PC-3 (cell line): ENCODE measurements around the gene GHRL. TPM values are rescaled to one million over a fixed set of nuclear protein-coding genes. Genes with fewer than 3 reads are reported as not detected.

Experiments
- ATAC-seq: fragments of 200-7000 bp; cut with Tn5 transposase; 2 replicates; pipeline ENCODE4 v1.9.1; 2020; ENCODE audit warnings: mild to moderate bottlenecking, moderate library complexity
- BruUV-seq: library from RNA; stranded (reverse); fragments of 400-500 nt; replicated peaks from 2 replicates; lab custom pipeline; 2021; lab: Mats Ljungman, UMichigan
- CTCF ChIA-PET: fragments of 300-600 bp; sonication (Branson Sonifier 250); formaldehyde crosslinking; loops from one replicate; lab custom pipeline; 2022; ENCODE audit warnings: antibody characterized with exemption; lab: Charles Lee
- POLR2A ChIA-PET: fragments of 300-600 bp; sonication (Branson Sonifier 250); formaldehyde crosslinking; loops from one replicate; lab custom pipeline; 2022; ENCODE audit warnings: antibody characterized with exemption; ENCODE audit not compliant: unreplicated experiment; lab: Charles Lee
- DNase-seq: peaks from one replicate; pipeline ENCODE4 v3.0.0-alpha.2; 2015
- H2AFZ ChIP-seq: fragments of 300-600 bp; sonication (generic); 2 replicates; pipeline ENCODE4 v1.6.0; 2016; ENCODE audit warnings: antibody characterized with exemption, low read length
- H3F3A ChIP-seq: fragments of 300-600 bp; sonication (generic); one replicate; pipeline ENCODE4 v1.6.0; 2017; ENCODE audit warnings: antibody characterized with exemption, low read length, control low read depth, mild to moderate bottlenecking; ENCODE audit not compliant: unreplicated experiment
- H3K27ac ChIP-seq: fragments of 300-600 bp; sonication (generic); 2 replicates; pipeline ENCODE4 v1.5.1; 2016; ENCODE audit warnings: mild to moderate bottlenecking, low read length
- H3K27me3 ChIP-seq: fragments of 300-600 bp; sonication (generic); 2 replicates; pipeline ENCODE4 v1.6.1; 2016; ENCODE audit warnings: low read length, mixed read lengths
- H3K36me3 ChIP-seq: fragments of 300-600 bp; sonication (generic); 2 replicates; pipeline ENCODE4 v1.6.1; 2016; ENCODE audit warnings: low read depth, mixed run types, low read length, mixed read lengths
- H3K4me1 ChIP-seq: fragments of 300-600 bp; sonication (generic); 2 replicates; pipeline ENCODE4 v1.5.1; 2016; ENCODE audit warnings: low read length; ENCODE audit not compliant: insufficient read depth
- H3K4me2 ChIP-seq: fragments of 300-600 bp; sonication (generic); 2 replicates; pipeline ENCODE4 v1.6.0; 2016; ENCODE audit warnings: low read length
- H3K4me3 ChIP-seq: fragments of 300-600 bp; sonication (generic); 2 replicates; pipeline ENCODE4 v1.5.1; 2016; ENCODE audit warnings: mild to moderate bottlenecking, low read length, mixed read lengths
- H3K79me2 ChIP-seq: fragments of 300-600 bp; sonication (generic); 2 replicates; pipeline ENCODE4 v1.6.1; 2017; ENCODE audit warnings: low read length, mixed read lengths
- H3K9ac ChIP-seq: fragments of 300-600 bp; sonication (generic); 2 replicates; pipeline ENCODE4 v1.6.0; 2016; ENCODE audit warnings: mild to moderate bottlenecking, low read length
- H3K9me2 ChIP-seq: fragments of 300-600 bp; sonication (generic); replicated peaks from 2 replicates; pipeline ENCODE4 v1.6.1; 2016; ENCODE audit warnings: mixed run types, low read length, mixed read lengths
- H3K9me3 ChIP-seq: fragments of 300-600 bp; sonication (generic); 2 replicates; pipeline ENCODE4 v1.6.1; 2016; ENCODE audit warnings: low read length, mixed read lengths
- H4K20me1 ChIP-seq: fragments of 300-600 bp; sonication (generic); 2 replicates; pipeline ENCODE4 v1.6.1; 2016; ENCODE audit warnings: low read length, mixed read lengths
- EZH2 ChIP-seq: fragments of 300-600 bp; sonication (generic); IDR thresholded peaks from one replicate; pipeline ENCODE4 v1.6.1; 2017; ENCODE audit warnings: antibody characterized with exemption, mild to moderate bottlenecking, low read length; ENCODE audit not compliant: unreplicated experiment
- EZH2phosphoT487 ChIP-seq: fragments of 300-600 bp; sonication (generic); IDR thresholded peaks from 2 replicates; pipeline ENCODE4 v1.6.1; 2018; ENCODE audit warnings: mild to moderate bottlenecking, antibody characterized with exemption, low read length, borderline replicate concordance
- intact Hi-C: fragments of 100-400 bp; cut with micrococcal nuclease; formaldehyde crosslinking; loops from 2 replicates; pipeline ENCODE4 v1.9.0; 2023
- total RNA-seq: library from RNA; depleted of rRNA; stranded (reverse); fragments of >200 nt; gene quantifications from 2 replicates; pipeline ENCODE4 v1.2.3, GENCODE V29; 2014
- TF ChIP-seq, protein P1 (sequence below): fragments of 300-600 bp; sonication (generic); conservative IDR thresholded peaks from 2 replicates; pipeline ENCODE4 v1.5.1; 2017; ENCODE audit warnings: antibody characterized with exemption, low read depth, mild to moderate bottlenecking, low read length

GHRL gene
- total RNA-seq, 1 experiment from 2014 or later = not detected

DNA sequence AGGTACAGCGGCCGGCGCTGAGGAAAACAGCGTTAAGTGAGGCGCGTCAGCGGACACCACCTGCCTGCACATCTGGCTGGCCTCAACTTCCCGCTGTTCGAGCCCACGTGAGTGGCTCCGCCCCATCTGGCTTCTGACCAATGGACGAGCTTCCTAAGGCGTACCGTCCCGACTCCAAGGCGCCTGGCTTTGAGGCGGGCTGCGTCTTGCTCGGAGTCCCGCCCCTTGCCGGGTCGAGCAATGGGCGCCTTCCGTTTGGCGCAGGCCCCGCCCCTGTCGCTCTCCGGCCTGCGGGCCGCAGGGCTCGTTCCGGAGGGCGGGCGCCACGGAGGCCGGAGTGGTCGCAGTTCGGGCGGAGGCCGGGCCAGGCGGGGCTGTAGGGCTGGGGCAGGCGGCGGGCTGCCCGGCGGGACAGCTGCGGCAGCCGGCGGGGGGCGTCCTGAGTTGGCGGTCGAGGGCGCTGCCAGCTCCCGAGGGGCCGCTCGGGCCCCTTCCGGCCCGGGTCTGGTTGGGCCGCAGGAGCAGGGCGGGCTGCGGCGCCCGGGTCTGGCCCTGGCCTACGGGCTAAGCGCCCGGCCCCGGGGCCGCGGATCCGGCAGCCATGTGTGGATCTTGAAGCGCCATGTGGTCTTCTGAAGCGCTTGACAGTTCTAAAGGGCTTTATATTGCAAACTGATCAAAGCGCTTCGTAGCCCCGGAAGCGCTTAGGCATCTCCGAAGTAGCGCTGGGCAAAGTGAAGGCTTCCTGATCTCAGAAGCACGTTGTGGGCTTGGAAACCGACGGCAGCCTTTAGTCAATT lies 44.4 kb downstream of the GHRL start, which contains the start of gene TATDN2:
Gene TATDN2, plus strand, starts transcription at position 276 of the 800 bp plus-strand sequence. CDS start 742 bp downstream, outside the sequence.
- BruUV-seq = no TSS peak
- Histone ChIP-seq H2AFZ (peak within 1 kb of the TSS; percentile 82), H3K27me3 (no peaks in the 10 kb centered on the region), H3K9me2 (no peaks in the 10 kb centered on the region), H3F3A (no peaks in the 10 kb centered on the region), H3K9ac (peak within 1 kb of the TSS; percentile 92), H3K27ac (peak within 1 kb of the TSS; percentile 15), H3K4me1 (peaks cover 17% of the 10 kb centered on the region), H3K79me2 (peaks cover 41% of the 10 kb centered on the region), H4K20me1 (peaks cover 12% of the 10 kb centered on the region; the same call in 1 of the 2 replicates), H3K4me2 (peak within 1 kb of the TSS; percentile 96), H3K4me3 (peak within 1 kb of the TSS; percentile 97), H3K9me3 (peaks cover 19% of the 10 kb centered on the region), H3K36me3 (peaks cover 20% of the 10 kb centered on the region)
- CTCF ChIA-PET = interaction anchor here (0.6 kb wide), 1 partner anchor 25 kb away, joined by 3 read pairs; no protein-coding TSS in a partner anchor
- TF ChIP-seq EZH2 (no peak), EZH2phosphoT487 (no peak)
- TF ChIP-seq, protein P1, sequence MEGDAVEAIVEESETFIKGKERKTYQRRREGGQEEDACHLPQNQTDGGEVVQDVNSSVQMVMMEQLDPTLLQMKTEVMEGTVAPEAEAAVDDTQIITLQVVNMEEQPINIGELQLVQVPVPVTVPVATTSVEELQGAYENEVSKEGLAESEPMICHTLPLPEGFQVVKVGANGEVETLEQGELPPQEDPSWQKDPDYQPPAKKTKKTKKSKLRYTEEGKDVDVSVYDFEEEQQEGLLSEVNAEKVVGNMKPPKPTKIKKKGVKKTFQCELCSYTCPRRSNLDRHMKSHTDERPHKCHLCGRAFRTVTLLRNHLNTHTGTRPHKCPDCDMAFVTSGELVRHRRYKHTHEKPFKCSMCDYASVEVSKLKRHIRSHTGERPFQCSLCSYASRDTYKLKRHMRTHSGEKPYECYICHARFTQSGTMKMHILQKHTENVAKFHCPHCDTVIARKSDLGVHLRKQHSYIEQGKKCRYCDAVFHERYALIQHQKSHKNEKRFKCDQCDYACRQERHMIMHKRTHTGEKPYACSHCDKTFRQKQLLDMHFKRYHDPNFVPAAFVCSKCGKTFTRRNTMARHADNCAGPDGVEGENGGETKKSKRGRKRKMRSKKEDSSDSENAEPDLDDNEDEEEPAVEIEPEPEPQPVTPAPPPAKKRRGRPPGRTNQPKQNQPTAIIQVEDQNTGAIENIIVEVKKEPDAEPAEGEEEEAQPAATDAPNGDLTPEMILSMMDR = no peak
- ATAC-seq = peak; percentile 96
- intact Hi-C loops = loop anchor here (1.0 kb wide), 2 partner anchors 56 to 133 kb away; partner anchors contain the start of gene BRK1
- POLR2A ChIA-PET = interaction anchor here (0.6 to 1.0 kb wide), 2 partner anchors 30 to 57 kb away, joined by 3 to 8 read pairs; no protein-coding TSS in a partner anchor
- DNase-seq = peak; percentile 98

DNA sequence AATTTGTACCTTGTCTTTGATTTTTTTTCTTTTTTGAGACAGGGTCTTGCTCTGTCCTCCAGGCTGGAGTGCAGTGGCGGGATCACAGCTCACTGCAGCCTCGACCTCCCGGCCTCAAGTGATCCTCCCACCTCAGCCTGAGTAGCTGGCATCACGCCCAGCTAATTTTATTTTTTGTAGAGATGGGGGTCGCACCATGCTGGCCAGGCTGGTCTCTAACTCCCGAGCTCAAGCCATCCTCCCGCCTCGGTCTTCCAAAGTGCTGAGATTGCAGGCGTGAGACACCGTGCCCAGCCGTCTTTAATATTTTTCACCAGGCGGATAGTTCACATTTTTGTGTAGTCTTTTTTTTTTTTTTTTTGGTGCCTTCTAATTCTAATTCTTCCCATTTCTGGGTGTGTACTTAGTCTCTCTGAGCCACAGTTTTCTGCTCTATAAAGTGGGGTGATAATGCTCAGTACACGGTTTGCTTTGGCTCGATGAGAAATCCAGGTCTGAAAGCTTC lies 45.0 kb downstream of the GHRL start:
- TF ChIP-seq EZH2 (no peak), EZH2phosphoT487 (no peak)
- TF ChIP-seq, protein P1 = no peak
- ChIA-PET POLR2A (interaction anchor here (0.6 to 1.0 kb wide), 2 partner anchors 29 to 56 kb away, joined by 3 to 8 read pairs; no protein-coding TSS in a partner anchor), CTCF (interaction anchor here (0.6 kb wide), 1 partner anchor 24 kb away, joined by 3 read pairs; no protein-coding TSS in a partner anchor)
- DNase-seq = no peak
- Histone ChIP-seq H4K20me1 (peaks cover 12% of the 10 kb centered on the region; the same call in 1 of the 2 replicates), H3K4me2 (peak overlapping the region; percentile 96), H3K79me2 (peaks cover 37% of the 10 kb centered on the region), H3K27ac (no peak overlapping the region), H3K27me3 (no peaks in the 10 kb centered on the region), H3K4me1 (peaks cover 17% of the 10 kb centered on the region), H3K36me3 (peaks cover 19% of the 10 kb centered on the region; the same call in 1 of the 2 replicates), H3K9me2 (no peaks in the 10 kb centered on the region), H3F3A (no peaks in the 10 kb centered on the region), H3K4me3 (peak overlapping the region; percentile 97), H3K9ac (peak overlapping the region; percentile 92; the same call in 1 of the 2 replicates), H3K9me3 (peaks cover 19% of the 10 kb centered on the region), H2AFZ (peak overlapping the region; percentile 82)
- BruUV-seq = TSS peak; percentile 36
- intact Hi-C loops = loop anchor here (1.0 kb wide), 2 partner anchors 55 to 132 kb away; partner anchors contain the start of gene BRK1
- ATAC-seq = no peak
